HG03457 (cell line): ENCODE results near the gene ELAC1.
"Not testable (repeated sequence)": the region's sequence is repeated elsewhere in the genome, so short reads cannot be mapped to it uniquely, and the experiment has no call there.

Source experiments
- ATAC-seq: cut with Tn5 transposase; IDR thresholded peaks from one replicate; pipeline ENCODE4 v1.9.1; 2021; ENCODE audit warnings: moderate number of reproducible peaks; ENCODE audit not compliant: unreplicated experiment

The ELAC1 gene, protein sequence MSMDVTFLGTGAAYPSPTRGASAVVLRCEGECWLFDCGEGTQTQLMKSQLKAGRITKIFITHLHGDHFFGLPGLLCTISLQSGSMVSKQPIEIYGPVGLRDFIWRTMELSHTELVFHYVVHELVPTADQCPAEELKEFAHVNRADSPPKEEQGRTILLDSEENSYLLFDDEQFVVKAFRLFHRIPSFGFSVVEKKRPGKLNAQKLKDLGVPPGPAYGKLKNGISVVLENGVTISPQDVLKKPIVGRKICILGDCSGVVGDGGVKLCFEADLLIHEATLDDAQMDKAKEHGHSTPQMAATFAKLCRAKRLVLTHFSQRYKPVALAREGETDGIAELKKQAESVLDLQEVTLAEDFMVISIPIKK

GRCh38 chr18:50967714-50968661 lies at the start of gene ELAC1:
Gene ELAC1, plus strand, starts transcription at chr18:50968040. Its CDS starts 6,365 bp downstream, at chr18:50974405.
- ATAC-seq: peak; percentile 94

DNA sequence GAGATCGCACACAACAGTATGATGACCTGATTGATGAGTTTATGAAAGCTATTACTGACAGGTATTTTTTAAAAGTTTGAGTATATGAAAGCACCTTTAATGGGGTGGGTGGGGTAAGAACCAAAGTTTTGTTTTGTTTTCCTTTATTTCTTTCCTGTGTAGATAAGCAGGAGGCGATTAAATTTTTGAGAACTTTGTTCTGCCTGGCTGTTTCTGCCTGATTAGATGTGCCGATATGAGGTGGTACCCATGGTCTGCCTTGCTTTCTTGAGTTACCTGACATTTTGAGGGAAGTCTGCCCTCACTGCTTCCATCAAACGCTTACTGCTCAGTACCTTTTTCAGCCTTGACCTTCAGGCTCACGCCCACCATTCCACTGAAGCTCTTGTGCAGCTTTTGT lies 49.7 kb upstream of the ELAC1 start:
- no peak for ATAC-seq

DNA sequence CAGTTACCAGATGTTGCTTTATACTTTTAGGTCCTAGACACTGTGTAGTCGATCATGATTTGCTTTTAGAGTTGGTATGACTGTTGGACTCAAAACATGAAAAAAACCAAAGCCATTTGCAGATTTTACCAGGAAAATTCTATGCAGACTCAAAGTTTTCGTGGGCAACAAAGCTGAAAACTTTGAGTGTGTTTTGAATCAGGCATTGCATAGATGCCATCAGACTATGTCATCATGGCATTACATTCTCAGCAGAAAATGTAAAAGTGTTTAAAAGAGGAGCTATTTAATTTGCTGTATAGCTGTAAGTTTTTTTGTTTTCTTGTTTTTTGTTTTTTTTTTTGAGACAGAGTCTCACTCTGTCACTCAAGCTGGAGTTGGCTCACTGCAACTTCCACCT lies 43.5 kb upstream of the ELAC1 start:
- ATAC-seq: no peak

- no peak for ATAC-seq
Measured at GRCh38 chr18:50926521-50926920, 41.3 kb upstream of the ELAC1 start.

GRCh38 chr18:50928551-50928950 lies 39.3 kb upstream of the ELAC1 start:
- no peak for ATAC-seq

GRCh38 chr18:50933684-50934083 lies 34.2 kb upstream of the ELAC1 start:
- ATAC-seq: no peak

DNA sequence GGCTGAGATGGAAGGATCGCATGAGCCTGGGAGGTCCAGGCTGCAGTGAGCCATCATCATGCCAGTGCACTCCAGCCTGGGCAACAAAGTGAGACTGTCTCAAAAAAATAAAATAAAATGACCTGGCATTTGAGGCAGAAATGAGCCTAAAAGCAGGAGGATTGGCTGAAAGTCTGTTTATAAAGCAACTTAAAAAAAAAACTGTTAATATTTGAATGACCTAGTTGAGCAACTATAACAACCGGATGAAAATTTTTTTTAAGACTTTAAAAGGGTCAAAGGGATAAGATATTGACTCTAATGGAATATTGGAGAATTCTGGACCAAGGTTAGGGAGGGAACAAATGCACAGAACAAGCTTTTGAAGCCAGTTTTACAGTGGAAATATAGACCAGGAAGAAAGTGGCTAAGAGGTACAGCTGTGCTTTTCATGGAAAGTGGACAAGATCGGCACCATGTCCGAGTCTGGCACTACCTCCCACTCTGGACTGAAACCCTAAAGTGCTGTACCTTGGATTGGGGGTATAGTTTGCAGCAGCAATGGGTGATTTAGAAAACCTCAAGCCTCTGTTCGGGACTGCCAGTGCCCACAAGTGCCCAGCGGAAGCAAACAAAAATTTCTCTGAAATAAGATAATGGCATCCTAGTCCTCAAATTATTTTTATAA lies 33.2 kb upstream of the ELAC1 start:
- ATAC-seq: no peak

GRCh38 chr18:50935493-50936191 lies 32.2 kb upstream of the ELAC1 start:
- ATAC-seq: no peak

- no peak for ATAC-seq
Measured at GRCh38 chr18:50937183-50937582, 30.7 kb upstream of the ELAC1 start.

DNA sequence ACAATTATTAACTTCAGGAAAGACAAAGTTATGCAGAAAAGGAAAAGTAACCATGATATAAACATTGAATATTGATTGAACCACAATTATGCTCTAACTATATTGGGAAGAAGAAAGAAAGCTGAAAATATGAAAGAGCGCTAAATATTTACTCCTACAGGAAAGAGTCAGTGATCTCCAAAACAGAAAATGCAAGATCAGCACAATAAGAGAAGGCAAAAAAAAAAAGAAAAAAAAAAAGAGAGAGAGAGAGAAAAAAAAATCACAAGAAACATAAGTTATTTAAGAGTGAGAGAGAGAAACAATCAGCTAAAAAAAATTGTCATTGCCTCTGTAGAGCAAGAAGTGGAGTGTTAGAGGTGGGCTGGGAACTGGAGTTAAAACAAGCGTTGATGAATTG lies 28.9 kb upstream of the ELAC1 start:
- ATAC-seq: no peak

DNA sequence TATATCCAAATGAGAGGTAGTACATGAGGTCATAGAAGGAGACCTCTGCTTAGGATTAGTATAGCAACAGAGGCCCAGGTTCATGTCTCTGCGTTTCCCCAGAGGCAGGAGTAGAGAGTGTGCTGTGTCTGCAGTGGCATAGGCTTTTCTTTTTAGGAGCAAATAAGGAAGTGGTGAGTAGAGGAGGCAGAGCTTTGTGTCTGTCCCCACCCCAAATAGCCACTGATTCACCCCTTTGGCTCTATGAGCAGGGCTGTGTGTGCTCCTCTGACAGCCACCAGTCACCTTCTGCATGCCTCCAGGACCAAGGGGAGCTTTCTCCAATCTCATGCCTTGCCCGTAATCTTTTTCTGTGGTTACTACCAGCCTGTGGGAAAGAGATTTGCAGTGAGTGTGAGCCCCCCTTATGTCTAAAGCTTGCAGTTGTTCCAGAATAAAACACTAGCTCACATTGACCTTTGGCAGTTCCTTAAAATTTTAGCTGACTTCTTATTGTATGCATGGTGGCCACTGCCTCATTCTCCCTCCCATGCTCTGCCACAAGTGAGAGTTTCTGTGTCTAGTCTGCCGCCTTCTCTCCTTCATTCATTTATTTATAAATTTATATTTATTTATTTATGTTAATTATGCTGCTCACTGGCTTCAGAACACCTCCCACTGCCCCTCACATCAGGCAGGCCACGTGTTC lies 23.5 kb upstream of the ELAC1 start:
- ATAC-seq: no peak

DNA sequence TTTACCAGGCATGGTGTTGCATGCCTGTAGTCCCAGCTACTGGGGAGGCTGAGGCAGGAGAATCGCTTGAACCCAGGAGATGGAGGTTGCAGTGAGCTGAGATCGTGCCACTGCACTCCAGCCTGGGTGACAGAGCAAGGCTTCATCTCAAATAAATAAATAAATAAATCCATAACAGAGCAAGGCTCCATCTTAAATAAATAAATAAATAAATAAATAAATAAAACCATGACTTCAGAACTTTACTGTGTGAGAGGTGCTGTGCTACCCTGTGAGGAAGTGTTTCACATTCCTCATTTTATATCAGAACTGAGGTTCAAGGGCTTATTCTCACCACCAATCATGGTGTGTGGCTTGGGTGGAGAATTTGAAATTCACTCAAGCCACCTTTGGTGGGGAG lies 21.9 kb upstream of the ELAC1 start:
- ATAC-seq: not testable (repeated sequence)

DNA sequence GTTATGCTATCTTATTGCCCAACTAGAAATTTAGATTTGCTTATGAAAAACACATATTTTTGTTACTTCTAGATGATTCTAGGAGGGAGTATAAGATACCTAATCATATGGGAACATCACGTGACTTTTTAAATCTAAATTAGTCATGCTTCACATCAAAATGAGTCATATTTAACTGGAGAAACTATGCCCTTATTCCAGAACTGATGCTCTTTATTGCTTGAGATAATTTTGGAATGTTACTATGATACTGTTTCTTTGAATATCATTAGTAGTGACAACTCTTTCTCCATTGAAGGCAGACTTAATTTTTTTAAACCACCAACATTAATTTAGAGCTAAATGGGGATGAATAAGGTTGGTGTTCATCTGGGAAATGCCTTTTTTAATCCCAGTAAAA lies 19.9 kb upstream of the ELAC1 start:
- ATAC-seq: no peak

GRCh38 chr18:50949185-50949584 lies 18.7 kb upstream of the ELAC1 start:
- ATAC-seq: no peak

DNA sequence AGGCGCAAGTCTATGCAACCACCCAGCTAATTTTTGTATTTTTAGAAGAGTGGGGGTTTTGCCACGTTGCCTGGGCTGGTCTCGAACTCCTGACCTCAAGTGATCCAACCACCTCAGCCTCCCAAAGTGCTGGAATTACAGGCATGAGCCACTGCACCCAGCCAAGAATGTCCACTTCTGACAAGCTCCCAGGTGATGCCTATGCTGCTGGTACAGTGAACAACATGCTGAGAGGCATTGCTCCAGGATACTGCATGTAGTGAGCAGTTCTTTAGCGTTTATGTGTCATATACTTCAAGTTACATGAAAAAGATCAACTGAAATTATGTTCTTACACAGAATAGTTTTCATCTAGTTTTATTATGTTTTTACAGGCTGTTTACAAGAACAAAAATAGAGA lies 17.2 kb upstream of the ELAC1 start:
- no peak for ATAC-seq

DNA sequence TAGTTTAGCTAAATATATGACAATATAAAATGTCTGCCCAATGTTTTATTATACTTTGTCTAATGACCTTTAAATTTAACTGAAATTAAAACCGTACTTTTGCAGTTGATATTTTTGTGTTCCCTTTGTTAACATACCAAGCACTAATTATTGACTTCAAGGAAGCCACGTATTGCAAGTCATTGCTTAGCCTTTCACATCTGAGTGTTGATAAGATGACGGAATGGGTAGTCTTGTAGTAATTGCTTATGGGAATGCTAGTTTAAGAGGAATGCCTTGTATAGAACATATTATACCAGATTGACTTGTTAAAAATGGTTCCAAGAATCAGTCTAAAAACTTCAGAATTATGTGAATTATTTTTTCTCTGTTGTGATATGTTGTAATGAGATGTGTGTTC lies 14.0 kb upstream of the ELAC1 start:
- no peak for ATAC-seq

GRCh38 chr18:50955253-50955652 lies 12.6 kb upstream of the ELAC1 start:
- no peak for ATAC-seq

DNA sequence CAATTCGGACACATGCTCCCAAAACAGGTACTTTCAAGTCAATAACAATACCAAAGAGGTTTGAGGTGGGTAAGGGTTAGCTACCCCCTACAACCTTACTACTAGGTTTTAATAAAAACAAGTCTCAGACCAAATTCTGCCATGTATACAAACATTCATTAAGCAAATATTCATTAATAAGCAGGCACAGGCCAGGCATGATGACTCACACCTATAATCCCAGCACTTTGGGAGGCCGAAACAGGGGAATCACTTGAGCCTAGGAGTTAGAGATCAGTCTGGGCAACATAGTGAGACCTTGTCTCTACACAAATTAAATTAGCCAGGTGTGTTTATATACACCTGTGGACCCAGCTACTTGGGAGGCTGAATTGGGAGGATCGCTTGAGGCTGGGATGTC lies 11.7 kb upstream of the ELAC1 start:
- no peak for ATAC-seq

- ATAC-seq: no peak
Measured at GRCh38 chr18:50961974-50962373, 5.9 kb upstream of the ELAC1 start.

DNA sequence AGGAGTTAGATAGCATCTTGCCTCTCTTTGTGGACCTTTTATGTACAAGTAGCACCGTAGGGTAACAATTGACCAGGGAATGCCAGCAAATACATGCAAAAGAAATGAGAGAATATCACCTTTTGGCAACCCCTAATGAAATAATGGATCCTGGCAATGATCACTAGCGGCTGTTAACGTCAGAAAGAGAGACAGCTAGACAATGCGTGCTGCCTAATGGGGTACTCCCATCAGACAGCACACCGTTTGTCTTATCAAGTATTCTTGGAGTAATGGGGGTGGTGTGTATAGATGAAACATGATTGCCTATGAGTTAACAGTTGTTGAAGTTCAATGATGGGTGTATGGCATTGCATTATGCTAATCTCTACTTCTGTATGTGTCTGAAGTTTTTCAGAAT lies 1.6 kb downstream of the ELAC1 start:
- ATAC-seq: no peak
